NCI-H82 treated with DMSO at 0.1 percent for 48 hours (cell line): ENCODE data around the gene PSMD14.
A peak's percentile ranks its signal among the peaks of the same experiment; 100 is the strongest.

ENCODE experiments used
- DNase-seq: peaks from one replicate; lab custom pipeline; 2025; ENCODE audit not compliant: unreplicated experiment; lab: John Stamatoyannopoulos, UW

Gene PSMD14

DNA sequence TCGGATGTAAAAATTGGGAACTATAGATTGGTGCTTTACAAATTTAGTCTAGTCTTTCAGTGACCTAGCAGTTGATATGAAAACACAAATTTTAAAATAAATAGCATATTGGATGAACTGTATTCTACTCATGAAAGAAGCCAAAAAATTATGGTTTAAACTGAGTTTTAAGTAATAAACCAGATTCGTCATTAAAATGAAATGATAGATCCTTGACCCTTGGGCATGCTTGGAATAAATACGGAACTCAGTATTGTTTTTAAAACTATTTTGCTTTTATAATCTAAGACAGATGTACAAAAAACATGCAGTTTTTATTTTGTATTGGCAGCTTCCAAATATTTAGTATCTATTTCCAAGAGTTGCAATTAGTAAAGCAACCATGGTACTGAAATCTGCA is 73.3 kb downstream of the PSMD14 start:
- no peak for DNase-seq

DNA sequence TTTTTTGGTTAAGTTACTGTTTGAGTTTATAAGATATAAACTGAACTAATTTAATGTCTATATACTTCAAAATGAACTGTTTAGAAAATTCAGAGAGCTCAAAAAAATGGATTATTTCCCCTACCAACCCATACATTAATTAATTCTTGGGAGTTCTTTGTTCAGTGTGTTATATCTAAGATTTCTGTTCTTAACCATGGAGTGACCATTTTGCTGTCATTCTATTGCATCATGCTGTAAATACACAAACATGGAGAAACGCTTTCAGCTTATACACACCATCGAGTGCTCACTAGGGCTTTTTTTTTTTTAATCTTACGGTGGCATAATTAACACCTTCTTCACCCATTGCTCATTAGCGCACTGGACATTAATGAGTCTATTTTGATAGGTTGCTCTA is 74.5 kb downstream of the PSMD14 start:
- DNase-seq, result no peak

DNA sequence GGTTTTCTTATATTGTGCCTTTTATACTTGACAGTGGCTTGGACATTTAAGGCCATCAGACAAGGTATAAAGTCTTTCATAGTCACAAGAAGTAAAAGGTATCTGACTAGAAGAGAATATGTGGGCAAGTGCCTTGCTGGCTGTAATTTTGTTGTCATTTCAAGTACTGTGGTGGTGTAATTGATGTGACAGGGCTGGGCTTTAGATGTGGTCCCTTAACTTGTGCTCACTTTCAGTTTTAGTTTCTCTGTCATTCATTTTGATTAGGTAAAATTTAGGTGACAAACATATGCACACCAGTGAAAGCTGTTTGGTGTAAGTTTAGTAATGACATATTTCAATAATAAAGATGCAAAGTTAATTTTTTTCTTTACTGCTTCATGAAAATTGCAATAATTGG is 76.6 kb downstream of the PSMD14 start:
- no peak for DNase-seq

DNA sequence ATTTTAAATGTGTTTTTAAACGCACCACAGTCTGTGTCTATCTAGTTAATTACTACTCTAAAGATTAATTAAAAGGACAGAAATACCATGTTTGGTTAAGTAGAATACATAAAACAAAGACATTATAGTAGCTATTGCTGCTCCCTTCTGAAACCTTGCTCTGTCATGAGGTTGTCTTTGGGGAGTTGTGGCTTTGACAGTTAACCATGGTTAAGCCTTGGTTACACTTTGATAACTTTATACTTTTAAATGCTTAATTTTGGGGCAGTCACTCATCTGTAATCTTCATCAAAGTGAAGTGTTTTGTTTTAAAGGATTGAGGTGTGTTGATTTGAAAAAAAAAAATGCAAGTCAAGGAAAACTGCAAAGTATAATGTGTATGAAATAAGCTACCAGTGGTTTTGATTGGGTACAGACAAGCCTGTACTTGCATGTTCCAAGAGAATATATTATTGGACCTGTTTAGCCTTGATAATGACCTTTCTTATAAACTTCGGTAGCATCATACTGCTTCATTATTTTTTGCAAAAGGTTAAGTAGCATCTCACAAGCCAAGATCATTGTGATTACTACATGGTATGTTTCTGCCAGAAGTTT is 78.1 kb downstream of the PSMD14 start:
- no peak for DNase-seq

DNA sequence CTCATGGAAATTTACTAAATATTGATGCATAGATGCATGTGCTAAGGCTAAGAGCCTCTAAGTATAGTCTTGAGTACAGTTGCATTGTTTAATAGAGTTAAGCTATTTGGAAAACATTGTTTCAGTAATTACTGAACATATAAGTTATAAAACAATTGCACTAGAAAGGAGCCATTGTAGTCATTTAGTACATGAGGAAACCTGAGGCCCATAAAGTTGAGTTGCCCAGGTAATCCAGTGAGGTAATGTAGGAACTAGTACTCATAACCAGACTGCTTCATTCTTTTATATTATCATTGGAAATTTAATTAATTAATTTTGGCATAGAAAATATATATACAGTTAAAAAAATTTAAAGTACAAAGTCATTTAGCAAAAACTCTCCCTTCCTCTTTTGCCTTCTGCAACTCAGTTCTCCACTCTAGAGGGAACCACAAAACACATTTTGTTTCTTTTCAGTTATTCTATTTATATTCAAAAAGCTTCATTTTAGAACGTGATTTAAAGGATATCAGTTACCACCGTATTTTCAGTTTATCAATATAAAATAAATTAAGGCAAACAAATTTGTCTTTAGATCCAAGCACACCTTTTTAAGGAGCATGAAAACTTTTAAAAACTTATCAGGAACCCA is 80.0 kb downstream of the PSMD14 start:
- no peak for DNase-seq

DNA sequence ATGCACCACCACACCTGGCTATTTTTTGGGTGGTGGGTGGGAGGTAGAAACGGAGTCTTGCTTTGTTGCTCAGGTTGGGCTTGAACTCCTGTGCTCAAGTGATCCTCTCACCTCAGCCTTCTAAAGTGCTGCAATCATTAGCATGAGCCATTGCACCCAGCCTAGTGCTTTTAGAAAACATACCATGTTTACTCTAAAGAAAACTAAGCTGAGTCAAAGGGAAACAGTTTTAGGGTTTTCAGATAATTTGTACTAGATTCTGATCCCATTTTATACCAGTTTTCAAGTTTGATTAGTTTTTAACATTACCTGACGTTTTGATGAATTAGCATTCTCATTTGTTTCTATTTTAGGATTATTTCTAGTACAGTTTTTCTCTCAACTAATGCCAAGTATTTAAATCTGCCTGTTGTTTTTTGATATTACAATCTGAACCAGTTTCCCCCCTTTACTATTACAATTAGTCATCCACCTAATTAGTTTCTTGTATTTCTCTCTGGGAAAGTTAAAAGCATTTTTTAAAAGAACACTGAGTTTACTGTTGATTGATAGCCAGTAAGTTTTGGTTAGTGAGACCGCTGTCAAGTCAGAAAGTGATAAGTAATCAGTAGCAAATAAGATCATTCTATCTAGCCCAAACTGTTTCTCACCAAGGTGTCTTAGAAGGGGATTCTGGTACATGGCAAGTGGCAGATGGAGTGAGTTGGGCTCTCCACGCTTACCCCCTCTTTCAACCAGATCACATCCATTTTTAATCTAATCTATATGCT is 83.7 kb downstream of the PSMD14 start:
- no peak for DNase-seq

DNA sequence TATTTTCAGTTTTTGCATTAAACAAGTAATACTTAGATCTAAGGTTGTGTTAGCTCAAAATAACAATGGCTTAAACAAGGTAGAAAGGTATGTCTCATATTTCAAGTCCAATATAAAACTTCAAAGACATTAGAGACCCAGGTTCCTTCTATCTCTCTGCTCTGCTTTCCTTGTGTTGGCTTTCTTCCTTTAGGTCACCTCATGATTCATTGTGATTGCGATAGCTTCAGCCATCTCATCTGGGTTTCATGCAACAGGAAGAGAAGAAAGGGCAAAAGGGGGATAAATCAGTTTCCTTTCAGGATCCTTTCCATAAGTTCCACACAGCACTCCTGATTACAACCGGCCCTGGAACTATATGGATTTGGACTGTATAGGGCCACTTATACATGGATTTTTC is 91.9 kb downstream of the PSMD14 start:
- DNase-seq, result no peak

DNA sequence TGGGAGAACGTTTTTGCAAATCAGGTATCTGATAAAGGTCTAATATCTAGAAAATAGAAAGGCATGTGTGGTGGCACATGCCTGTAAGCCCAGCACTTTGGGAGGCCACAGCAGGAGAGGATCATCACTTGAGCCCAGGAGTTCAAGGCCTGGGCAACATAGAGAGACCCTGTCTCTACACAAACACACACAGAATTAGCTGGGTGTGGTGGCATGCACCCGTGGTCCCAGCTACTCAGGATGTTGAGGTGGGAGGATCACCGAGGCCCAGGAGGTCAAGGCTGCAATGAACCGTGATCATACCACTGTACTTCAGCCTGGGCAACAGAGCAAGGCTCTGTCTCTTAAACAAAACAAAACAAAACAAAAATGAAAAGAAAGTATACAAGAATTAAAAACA is 94.1 kb downstream of the PSMD14 start:
- no peak for DNase-seq

DNA sequence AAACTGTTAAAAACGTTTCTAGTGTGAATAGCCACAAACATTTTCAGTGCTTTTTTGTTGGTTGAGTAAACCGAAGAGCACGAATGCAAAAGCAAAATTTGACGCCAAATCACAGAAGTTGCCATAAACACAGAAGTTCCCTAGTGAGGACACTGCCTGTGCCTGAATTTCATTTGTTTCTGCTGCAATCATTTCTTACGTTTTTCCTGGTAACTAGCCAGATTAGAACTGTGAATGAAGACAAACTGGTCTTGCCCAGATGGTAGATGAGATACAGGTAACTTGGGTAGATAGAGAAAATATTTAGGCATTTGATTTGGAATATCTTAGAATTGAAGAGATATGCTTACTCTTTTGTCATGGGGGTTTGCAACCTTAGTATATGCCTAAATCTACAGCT is 98.1 kb downstream of the PSMD14 start:
- DNase-seq, result no peak

DNA sequence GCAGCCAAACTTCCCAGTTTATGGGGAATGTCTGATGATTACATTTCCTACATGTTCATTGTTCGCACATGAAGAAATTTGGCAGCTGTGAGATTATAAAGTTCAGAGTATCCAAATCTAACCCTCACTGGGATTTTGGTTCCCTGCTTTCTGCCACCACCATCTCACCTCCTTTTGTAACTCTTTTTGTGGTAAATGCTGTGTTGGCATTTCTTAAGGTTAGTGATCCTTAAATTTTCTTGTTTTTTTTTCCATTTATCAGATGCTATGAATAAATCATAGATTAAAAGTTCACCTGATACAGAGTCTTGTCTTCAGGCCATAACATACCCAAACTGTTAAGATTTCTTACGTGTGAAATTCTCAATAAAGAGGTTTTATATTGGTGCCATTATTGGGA is 99.4 kb downstream of the PSMD14 start:
- no peak for DNase-seq

DNA sequence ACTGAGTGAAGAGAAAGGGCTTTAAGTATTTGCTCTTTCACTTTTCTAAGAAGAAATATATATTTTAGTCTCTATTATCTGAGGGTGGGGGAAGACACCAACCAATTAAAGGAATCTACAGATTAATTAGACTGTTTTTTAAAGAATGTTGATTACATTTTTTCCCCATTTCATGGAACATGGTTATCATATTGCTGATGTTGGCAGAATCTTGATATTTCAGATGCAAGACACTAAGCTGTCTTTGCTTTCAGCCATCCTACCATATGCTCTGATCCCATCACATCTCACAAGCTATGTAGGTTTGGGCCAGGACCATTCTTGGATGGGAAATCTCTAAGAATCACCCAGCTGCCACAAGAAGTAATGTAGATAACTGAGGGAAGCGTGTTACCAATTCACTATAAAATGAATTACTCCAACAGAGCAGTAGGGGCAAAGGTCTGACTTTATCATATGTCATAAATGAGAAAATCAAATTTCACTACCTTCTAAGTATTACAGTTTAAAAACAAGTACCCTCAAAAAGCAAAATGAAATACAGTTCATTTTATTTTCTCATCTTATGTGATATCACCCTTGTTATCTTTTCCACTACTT is 101.2 kb downstream of the PSMD14 start:
- DNase-seq, result no peak

DNA sequence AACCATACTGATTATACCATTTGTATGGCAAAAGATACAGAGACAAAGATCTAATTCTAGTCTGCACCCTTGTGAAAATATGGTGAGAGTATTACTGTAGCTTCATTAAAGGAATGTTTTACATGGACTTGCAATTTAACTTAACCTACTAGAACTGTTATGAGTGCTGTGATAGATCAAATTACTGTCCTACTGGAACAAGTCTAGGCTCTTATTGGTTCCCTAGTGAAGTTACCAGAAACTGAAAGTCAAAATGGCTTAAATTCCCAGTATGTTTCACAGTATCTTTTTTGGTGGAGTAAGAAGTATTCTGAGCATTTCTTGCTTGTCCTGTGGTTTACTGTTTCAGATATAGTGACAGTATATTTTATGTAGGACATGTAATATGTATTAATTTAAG is 104.1 kb downstream of the PSMD14 start:
- no peak for DNase-seq

DNA sequence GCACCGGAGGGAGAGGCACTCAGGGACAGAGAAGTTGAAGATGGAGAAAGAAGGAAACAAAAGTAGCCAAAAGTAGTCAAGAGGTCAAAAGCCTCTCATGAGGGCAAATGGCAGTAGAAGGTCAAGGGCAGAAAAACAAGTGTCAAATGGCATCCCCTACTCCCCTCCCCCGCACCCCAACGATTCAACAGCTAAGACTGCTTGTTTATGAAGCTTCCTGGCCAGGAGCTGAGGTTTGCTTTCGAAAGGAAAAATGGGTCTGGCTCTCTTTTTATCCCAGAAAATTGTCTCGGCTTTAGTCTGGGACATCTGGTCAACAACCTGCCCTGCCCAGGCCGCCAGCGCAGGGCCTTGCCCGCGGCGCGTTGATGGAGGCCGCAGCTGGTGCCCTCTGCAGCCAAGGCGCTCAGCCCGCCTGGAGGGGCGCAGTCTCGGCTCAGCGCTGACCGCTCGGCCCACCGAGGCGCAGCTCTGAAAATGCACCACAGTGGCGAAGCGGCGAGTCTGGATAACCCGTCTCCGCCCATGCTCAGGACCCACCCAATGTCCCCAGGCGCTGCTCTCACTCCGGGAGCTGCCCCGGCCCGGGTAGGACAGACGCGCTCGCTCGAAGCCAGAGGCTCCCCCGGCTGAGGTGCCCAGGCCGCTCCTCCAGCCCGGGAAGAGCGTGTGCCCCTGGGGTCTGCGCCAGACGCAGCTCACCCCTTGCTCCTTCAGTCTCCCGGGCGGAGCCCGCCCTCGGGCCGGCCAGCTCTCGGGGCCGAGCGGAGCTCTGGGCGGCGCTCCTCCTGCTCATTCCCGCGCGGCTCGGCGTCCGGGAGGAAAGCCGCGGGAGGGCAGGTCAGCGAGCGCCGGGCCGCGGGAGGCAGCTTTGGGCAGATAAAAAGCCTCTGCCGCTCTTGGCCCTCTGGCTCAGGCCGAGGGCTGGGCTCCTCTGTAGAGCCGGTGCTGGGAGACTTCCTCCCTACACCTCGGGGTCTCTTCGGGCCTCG is 106.1 kb downstream of the PSMD14 start:
- no peak for DNase-seq

DNA sequence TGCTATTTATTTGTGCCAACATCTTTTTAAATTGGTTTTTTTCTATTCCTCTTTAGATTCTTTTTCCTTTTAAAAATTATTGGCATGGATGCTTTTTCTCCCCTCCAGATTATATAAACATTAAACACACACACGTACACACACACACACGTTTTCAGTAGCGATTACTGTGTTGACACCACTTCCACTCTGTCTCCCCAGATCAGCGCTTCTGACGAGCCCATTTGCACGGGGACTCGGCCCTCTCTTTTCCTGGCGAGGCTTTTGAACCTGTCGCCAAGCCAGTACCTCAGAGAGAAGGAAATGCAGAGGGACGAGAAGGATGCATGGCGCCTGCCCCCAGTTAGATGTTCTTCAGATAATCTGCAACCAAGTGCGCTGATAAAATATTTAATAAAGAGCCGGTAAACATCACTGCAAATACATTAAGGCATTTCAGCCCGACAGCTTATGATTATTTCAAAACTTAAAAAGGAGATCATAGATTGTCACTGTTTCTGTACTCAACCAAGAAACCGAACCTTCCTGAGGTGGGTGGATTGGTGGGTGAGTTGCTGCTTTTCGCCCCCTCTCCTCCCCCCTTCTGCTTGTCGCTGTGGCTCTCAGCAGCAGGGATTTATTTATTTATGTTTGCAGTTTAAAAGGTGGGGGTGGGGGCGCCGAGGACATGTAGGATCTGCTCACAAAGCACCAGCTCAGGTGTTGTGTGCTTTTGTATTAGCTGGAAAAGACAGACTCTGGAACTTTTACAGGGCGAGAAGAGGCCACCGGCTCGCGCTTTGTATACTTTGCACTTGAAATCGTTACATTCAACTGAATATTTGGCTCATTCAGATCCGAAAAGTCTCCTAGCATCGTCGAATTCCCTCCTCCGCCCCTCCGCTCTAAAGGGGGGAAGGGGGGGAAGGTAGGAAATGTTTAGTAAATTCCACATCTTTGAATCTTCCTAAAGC is 107.1 kb downstream of the PSMD14 start:
- DNase-seq, result no peak

DNA sequence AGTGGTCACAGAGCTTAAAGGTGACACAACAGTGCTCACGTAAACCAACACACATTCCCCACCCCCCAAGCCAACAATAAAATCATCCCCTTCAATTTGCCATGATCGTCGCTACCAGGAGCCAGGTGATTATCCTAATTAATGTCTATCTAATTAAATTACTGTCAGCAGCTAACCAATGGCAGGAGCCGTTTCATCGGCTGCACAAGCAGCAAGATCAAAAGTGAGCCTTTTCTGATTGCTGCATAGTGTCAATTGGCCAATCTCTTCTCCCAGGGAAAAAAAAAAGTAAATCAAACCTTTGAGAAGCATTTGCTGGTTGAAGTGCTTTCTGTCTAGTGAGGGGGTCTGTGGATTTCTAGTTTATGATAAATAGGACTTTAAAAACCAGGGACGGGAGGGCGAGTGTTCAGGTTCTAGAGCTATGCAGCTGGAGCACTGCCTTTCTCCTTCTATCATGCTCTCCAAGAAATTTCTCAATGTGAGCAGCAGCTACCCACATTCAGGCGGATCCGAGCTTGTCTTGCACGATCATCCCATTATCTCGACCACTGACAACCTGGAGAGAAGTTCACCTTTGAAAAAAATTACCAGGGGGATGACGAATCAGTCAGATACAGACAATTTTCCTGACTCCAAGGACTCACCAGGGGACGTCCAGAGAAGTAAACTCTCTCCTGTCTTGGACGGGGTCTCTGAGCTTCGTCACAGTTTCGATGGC is 107.9 kb downstream of the PSMD14 start, which contains the start of gene TBR1:
Gene TBR1, plus strand, starts transcription at position 311 of the 721 bp plus-strand sequence. Its CDS starts 114 bp downstream, at position 425.
- peak; percentile 70 for DNase-seq

DNA sequence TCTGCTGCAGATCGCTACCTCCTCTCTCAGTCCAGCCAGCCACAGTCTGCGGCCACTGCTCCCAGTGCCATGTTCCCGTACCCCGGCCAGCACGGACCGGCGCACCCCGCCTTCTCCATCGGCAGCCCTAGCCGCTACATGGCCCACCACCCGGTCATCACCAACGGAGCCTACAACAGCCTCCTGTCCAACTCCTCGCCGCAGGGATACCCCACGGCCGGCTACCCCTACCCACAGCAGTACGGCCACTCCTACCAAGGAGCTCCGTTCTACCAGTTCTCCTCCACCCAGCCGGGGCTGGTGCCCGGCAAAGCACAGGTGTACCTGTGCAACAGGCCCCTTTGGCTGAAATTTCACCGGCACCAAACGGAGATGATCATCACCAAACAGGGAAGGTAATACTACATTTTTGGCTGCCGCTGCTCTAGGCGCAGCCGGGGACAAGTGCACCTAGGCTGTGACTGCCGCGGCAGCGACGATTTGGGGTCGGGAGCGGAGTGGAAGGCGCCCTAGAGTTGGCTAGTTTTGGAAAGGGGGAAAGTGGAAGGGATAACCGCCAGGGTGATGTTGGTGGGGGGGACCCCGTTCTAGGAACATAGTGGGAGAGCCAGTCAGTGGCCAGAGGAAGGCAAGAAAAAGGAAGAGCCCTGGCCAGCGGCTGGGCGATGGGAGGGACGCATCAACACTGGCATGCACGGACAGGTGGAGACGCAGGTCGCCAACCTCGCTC is 108.6 kb downstream of the PSMD14 start:
- no peak for DNase-seq

DNA sequence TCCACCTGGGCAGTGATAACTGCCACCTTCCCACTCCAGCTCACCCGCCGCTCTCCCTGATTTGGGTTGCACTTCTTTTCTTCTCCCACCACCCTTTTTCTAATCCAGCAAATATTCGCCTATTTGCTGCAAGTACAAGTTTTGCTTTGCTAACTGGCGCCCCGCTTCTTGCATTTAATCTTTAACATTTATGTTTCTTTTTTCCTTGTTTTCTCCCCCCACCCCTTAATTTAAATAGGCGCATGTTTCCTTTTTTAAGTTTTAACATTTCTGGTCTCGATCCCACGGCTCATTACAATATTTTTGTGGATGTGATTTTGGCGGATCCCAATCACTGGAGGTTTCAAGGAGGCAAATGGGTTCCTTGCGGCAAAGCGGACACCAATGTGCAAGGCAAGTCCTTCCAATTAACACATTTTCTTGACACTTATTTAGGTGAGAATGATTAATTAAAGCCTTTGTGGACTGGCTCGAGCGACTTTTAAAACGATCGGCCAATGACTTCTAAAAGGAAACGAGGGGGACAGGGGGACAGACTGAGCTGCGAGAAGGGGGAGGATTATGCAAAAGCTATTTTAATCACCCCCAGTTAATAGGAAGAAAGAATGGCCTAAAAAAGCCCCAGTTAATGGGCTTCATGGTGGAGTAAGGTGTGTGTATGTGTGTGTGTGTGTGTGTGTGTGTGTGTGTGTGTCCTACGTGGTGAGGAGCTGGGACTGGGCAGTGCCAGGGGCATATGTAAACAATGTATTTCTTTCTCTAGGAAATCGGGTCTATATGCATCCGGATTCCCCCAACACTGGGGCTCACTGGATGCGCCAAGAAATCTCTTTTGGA is 109.4 kb downstream of the PSMD14 start:
- DNase-seq, result peak; percentile 13
